Parietal lobe (tissue), 2 donors: ENCODE measurements around the gene C1QTNF5. TPM values are rescaled to one million over a fixed set of nuclear protein-coding genes. Genes with fewer than 3 reads are reported as not detected.

Experiments
- small RNA-seq: library from RNA; depleted of rRNA; stranded (forward); fragments of <200 nt; gene quantifications from one replicate; pipeline ENCODE3, GENCODE V24; 2014; ENCODE audit warnings: low replicate concordance
- total RNA-seq: library from RNA; depleted of rRNA; stranded (reverse); fragments of >200 nt; gene quantifications from one replicate; pipeline ENCODE4 v1.2.3, GENCODE V29; 2014

C1QTNF5 gene
- 1.6 TPM for total RNA-seq

GRCh38 chr11:119340335-119341221, at the start of gene C1QTNF5:
TSS of gene C1QTNF5 (minus strand) at chr11:119340883. CDS start at chr11:119340397, 486 bp downstream.

GRCh38 chr11:119381181-119381988, 40.7 kb upstream of the C1QTNF5 start, which contains the start of gene USP2:
TSS of gene USP2 (minus strand) at chr11:119381690. CDS start at chr11:119373480, 8,210 bp downstream.

GRCh38 chr11:119346605-119347004, 5.9 kb upstream of the C1QTNF5 start, which contains the start of gene MFRP:
TSS of gene MFRP (minus strand) at chr11:119346705. CDS start at chr11:119346513, 192 bp downstream.

GRCh38 chr11:119334174-119334930, 6.3 kb downstream of the C1QTNF5 start, which contains the start of gene RNF26:
TSS of gene RNF26 (plus strand) at chr11:119334527. CDS start at chr11:119335123, 596 bp downstream.

GRCh38 chr11:119316729-119317591, 23.7 kb downstream of the C1QTNF5 start, which contains the start of gene MCAM:
TSS of gene MCAM (minus strand) at chr11:119317130. CDS start at chr11:119317101, 29 bp downstream.

Small RNA genes within 50 kb of the gene (small RNA-seq; reads per million reads assigned to genes)
- gene RF01225 (not detected), gene RNU6-262P (not detected)

Other genes starting within 250 kb of the C1QTNF5 start
- 11.6 TPM for gene DPAGT1, start 239.0 kb downstream of the C1QTNF5 start, total RNA-seq
- 12.2 TPM for gene C2CD2L, start 233.5 kb downstream of the C1QTNF5 start, total RNA-seq
- 41.9 TPM for gene HINFP, start 219.3 kb downstream of the C1QTNF5 start, total RNA-seq
- gene ABCG4, start 191.8 kb downstream of the C1QTNF5 start, total RNA-seq: 4.1 TPM
- 2.8 TPM for gene NLRX1, start 172.2 kb downstream of the C1QTNF5 start, total RNA-seq
- not detected for gene NHERF4, start 155.4 kb downstream of the C1QTNF5 start, total RNA-seq
- gene CBL, start 134.5 kb downstream of the C1QTNF5 start, total RNA-seq: 25.0 TPM
- gene MCAM, start 23.8 kb downstream of the C1QTNF5 start, total RNA-seq: 12.8 TPM
- 2.5 TPM for gene RNF26, start 6.4 kb downstream of the C1QTNF5 start, total RNA-seq
- not detected for gene MFRP, start 5.8 kb upstream of the C1QTNF5 start, total RNA-seq
- gene USP2, start 40.8 kb upstream of the C1QTNF5 start, total RNA-seq: 5.0 TPM
- gene THY1, start 82.3 kb upstream of the C1QTNF5 start, total RNA-seq: 31.3 TPM